Activated CD8-positive, alpha-beta memory T cell treated with anti-CD3 and anti-CD28 coated beads, Interleukin-2, amount 50 U/mL, for 4 hours (primary cell): ENCODE measurements around the gene DYNC1I1.

ENCODE experiments used
- DNase-seq: peaks from one replicate; pipeline ENCODE4 v3.0.0-alpha.2; 2020

DYNC1I1 gene

GRCh38 chr7:95793658-95794057 is 21.3 kb downstream of the DYNC1I1 start:
- DNase-seq: no peak

- no peak for DNase-seq
Observed at GRCh38 chr7:95794917-95795515, 22.7 kb downstream of the DYNC1I1 start.

- no peak for DNase-seq
Observed at GRCh38 chr7:95796617-95797016, 24.3 kb downstream of the DYNC1I1 start.

GRCh38 chr7:95798401-95798930 is 26.1 kb downstream of the DYNC1I1 start:
- no peak for DNase-seq

- no peak for DNase-seq
Observed at GRCh38 chr7:95800787-95801186, 28.4 kb downstream of the DYNC1I1 start.

- no peak for DNase-seq
Observed at GRCh38 chr7:95802270-95802669, 29.9 kb downstream of the DYNC1I1 start.

- no peak for DNase-seq
Observed at GRCh38 chr7:95804052-95804451, 31.7 kb downstream of the DYNC1I1 start.

- DNase-seq: no peak
Observed at GRCh38 chr7:95805909-95806308, 33.6 kb downstream of the DYNC1I1 start.

- DNase-seq: no peak
Observed at GRCh38 chr7:95808396-95808795, 36.0 kb downstream of the DYNC1I1 start.

- no peak for DNase-seq
Observed at GRCh38 chr7:95811846-95812445, 39.6 kb downstream of the DYNC1I1 start.

- DNase-seq: no peak
Observed at GRCh38 chr7:95814721-95815120, 42.4 kb downstream of the DYNC1I1 start.

GRCh38 chr7:95817866-95818640 is 45.7 kb downstream of the DYNC1I1 start:
- DNase-seq: no peak

GRCh38 chr7:95820778-95821177 is 48.4 kb downstream of the DYNC1I1 start:
- no peak for DNase-seq

- no peak for DNase-seq
Observed at GRCh38 chr7:95822717-95823116, 50.4 kb downstream of the DYNC1I1 start.

GRCh38 chr7:95824616-95825015 is 52.3 kb downstream of the DYNC1I1 start:
- DNase-seq: no peak

- no peak for DNase-seq
Observed at GRCh38 chr7:95828824-95829790, 56.8 kb downstream of the DYNC1I1 start.

GRCh38 chr7:95840953-95841950 is 68.9 kb downstream of the DYNC1I1 start:
- DNase-seq: no peak

GRCh38 chr7:95843286-95843685 is 70.9 kb downstream of the DYNC1I1 start:
- DNase-seq: no peak

- no peak for DNase-seq
Observed at GRCh38 chr7:95845007-95845406, 72.7 kb downstream of the DYNC1I1 start.

GRCh38 chr7:95847061-95847460 is 74.7 kb downstream of the DYNC1I1 start:
- DNase-seq: no peak

GRCh38 chr7:95859429-95859828 is 87.1 kb downstream of the DYNC1I1 start:
- DNase-seq: no peak
